ENCODE measurements around the gene CTSD.

DNA sequence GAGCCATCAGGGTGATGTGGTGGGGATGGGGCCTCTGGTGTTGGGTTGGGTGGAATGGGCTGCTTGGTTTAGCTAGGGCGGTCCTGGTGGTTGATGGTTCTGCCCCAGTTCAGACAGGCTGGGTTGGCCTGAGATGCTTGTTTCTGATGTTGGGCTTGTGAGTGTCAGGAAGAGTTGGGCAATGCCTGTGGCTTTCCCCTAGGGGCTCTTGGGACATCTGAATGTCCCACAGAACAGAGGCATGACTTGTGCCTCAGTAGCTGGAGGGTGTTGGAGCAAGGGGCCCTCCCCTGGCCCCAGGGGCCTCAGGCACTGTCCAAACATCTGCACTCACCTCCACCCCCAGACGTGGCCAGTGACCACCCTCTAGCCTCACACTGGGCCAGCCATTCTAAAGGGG lies 14.0 kb upstream of the CTSD start:
- TF ChIP-seq POLR2AphosphoS5 (IDR thresholded peaks at IDR 0.05; ENCODE audit: low read depth, low read length) (no peak), NANOG (IDR thresholded peaks at IDR 0.05; ENCODE audit: insufficient read depth, low read depth, low read length, poor library complexity, severe bottlenecking) (no peak), CTCF (IDR thresholded peaks at IDR 0.05; ENCODE audit: control extremely low read depth in 1 of 3, insufficient read depth in 1 of 3, low read depth in 1 of 3, low read length in 3 of 3) (no peak), RFX5 (IDR thresholded peaks at IDR 0.05; ENCODE audit: borderline replicate concordance, low read depth, low read length) (no peak), HDAC6 (IDR thresholded peaks at IDR 0.05; ENCODE audit: low read depth, low read length) (no peak), CHD2 (IDR thresholded peaks at IDR 0.05; ENCODE audit: low read length) (no peak), SAP30 (IDR thresholded peaks at IDR 0.05; ENCODE audit: insufficient read depth, insufficient replicate concordance, low read length) (no peak), ZNF274 (IDR thresholded peaks at IDR 0.05; ENCODE audit: borderline replicate concordance, extremely low read depth, low read length) (no peak), EZH2 (IDR thresholded peaks at IDR 0.05; ENCODE audit: low read depth, low read length, severe bottlenecking) (no peak), TCF12 (IDR thresholded peaks at IDR 0.05; ENCODE audit: low read depth, low read length) (no peak)
